GM21717 (cell line): Measurements from ENCODE around the gene MARK1.

Experiments used
- ATAC-seq: cut with Tn5 transposase; IDR thresholded peaks from one replicate; pipeline ENCODE4 v1.9.1; 2021; ENCODE audit warnings: mild to moderate bottlenecking, moderate library complexity; ENCODE audit not compliant: unreplicated experiment

The MARK1 gene

DNA sequence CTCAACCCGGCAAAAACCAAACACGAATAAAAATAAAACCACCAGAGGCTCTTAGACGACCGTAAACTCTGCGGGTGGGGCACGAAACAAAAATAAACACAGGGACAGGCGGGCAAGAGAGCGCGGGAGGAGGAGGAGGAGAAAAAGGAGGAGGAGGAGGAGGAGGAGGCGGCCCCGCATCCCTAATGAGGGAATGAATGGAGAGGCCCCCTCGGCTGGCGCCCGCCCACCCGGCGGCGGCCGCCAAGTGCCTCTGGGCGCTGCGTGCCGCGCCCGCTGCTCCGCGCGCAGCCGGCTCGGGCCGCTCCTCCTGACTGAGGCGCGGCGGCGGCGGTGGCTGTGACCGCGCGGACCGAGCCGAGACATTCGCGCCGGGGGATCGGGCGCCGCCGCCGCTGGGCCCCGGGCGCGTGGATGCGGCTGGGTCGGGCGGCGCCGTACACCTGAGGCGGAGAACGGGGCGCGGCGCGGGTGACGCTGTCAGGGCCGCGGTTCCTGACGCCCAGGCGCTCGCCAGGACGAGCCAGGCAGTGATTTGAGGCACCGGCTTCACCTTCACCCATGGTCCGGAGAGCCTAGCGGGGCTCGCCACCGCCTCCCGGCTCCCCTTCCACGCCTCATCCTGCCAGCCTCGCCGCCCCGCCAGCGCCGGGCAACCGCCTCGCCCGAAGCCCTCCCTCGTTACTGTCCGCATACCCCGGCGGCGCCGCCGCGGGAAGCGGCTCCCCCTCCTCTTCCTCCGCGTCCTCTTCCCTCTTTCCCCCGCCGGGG is at the start of gene MARK1:
TSS of gene MARK1 (plus strand) at position 229 of the 771 bp plus-strand sequence. CDS start 687 bp downstream, outside the sequence.
- ATAC-seq, result peak; percentile 67

DNA sequence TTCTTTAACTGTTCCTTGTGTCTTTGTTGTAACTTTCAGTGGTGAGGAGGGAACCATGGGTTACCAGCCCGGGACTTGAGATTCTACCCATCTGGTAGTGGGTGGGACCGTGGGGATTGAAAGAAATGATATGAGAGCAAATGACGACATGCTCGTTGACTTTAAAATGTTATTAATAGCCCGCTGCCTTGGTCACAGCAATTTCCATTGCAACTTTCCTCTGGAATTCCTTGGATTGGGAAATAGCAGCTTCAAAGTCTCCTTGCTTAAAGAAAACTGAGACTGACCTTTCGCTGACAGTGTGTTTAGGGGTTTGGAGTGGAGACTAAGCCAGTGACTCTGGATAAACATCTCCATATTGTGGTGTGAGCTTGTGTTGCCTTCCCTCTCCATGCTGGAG is 44.2 kb upstream of the MARK1 start:
- ATAC-seq, result no peak

DNA sequence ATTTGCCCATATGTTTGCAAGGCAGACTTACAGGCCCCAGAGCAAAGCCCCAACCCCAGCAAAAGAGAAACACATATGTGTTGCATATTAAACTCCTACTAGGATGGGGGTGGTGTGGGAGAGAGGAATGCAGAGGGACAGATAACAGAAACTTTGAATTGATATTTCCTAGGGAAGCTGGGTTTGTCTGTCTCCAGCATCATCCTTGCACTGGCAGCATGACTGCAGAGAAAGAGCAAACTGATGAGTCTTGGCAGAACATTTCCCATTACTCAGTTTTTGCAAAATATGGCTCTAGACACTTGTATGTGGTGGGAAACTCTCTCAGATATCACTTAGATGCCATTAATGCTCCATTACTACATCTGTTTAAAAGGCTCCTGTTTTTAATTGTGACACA is 43.8 kb upstream of the MARK1 start:
- no peak for ATAC-seq

DNA sequence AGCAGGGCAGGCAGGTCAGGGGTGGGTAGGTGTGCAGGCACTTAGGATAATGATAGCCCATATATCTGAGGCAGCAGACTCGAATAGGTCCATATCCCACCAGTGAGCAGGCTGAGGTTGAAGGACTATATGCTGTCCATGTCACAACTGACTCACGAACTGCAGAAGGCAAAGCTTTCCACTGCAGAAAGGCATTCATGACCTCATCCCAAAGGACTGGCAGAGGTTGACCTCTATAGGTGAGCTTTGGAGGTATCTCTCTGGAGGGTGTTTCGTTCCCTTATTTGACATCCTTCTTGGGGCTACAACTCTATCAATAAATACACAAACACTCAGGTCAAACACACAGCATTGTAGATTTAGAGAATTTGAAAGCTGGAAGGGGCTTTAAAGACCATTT is 42.8 kb upstream of the MARK1 start:
- no peak for ATAC-seq

DNA sequence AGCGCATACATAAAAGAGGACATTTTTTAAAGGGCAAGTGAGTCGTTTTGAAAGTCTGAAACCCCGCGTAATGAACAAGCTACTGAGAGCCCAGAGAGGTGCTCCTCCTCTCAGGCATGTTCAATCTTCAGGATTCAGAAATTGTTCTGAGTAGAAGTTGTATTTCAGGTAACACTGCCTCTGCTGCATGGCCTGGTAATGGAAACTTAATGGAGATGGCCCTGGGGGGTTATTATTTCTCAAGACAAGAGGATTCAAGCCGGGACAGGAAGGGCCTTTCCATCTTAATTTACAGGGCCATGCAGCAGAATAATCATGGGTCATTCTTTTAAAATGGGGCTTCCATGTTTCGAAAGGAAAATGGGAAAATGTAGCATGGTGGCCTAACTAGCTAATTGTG is 42.1 kb upstream of the MARK1 start:
- no peak for ATAC-seq

DNA sequence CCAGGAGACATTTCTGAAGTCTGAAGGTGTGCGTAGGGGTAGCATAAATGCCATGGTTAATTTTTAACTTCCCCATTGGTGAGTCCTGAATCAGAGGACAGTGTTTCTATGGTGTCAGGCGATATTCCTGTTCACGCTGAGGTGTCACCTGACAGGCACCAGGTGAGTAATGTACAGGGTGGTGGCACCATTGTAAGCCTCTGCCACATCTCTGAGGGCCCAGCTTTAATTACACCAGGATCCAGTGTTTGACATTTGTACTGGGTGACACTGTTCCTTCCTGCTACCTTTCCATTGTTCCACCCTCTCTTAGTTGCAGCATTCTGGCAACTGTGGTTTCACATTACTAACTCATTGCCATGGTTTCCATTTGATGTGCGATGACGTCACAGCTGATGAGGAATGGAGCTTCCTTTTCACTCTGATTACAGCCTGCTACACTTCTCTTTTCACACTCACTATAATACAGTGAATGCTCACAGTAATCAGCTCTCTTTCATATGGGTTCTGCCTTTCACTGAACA is 40.6 kb upstream of the MARK1 start:
- ATAC-seq, result peak; percentile 44

DNA sequence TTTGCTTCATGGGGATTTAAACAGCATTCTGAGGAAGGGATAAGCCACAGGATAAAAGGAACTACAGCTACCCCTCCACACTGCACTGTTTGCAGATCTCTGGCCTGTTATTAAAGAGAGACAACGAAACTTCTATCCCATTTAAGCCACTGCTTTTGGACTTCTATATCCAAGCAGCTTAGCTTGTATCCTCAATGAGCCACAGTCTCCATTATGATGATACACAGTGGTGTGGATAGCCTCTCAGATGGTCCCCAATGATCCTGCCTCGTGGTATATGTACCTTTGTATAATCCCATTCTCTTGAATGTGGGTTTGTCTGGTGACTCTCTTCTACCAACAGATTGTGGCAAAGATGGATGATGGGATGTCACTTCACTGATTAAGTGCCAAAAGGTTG is 36.0 kb upstream of the MARK1 start:
- ATAC-seq, result no peak

DNA sequence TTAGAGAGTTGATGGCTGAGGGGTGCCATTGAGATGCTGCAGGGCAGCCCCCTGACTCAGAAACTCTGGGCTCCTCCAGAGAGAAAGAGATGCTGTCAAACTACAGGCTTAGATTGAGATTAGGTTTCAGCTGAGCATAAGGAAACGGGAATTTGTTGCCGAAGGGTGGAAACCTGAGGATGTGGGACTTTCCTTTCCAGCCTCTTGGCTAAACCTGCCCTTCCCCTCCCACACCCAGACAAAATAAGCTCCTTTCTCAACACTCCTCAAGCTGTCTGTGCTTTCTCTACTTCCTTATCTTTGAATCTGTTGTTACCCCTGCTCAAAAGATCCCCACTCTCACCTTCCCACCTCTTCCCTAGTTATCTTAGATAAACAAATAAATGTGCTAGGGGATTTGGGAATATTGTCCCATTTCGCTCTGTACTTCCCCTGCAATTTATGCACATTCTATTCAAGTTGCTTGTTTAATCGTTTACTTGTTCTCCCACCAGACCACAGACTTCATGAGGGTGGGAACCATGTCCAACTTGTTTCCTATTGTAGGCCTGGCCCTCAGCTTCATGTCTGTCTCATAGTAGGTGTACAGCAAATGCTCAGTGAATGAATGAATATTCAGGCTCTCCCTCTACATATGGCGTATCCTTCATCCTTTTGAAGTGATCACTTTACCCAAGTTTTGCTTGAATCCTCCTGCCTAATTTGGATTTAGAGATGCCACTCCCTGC is 30.6 kb upstream of the MARK1 start:
- ATAC-seq, result no peak

DNA sequence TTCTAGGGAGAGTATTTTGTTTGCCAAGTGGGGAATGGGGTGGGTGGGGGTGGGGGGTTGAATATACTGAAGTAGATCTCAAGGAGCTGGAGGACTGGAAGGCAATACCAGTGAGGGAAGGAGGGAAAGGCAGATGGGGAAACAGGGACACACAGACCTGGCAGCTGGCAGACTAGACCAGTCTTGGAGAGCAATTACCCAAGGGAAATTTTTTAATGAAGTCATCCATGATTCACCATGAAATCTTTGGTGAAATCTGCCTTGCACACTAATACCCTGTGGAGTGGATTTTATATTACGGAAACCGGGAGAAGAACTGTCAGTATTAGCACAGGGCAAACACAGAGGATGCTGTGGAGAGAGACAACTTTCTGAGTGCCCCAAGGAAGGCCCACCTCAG is 29.7 kb upstream of the MARK1 start:
- no peak for ATAC-seq

DNA sequence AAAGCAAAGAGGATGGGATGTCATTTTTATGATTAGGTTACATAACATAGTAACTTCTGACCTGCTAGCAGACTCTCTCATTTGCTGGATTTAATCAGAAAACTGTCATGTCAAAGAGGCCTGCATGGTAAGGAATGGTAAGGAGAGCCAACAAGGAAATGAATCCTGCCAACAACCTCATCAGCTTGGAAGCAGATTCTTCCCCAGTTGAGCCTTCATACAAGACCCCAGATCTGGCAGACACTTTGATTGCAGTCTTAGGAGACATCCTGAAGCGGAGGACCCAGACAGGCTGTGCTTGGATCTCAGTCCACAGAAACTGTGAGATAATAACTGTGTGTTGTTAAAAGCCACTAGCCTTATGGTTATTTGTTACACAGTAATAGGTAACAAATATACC is 27.6 kb upstream of the MARK1 start:
- ATAC-seq, result no peak

DNA sequence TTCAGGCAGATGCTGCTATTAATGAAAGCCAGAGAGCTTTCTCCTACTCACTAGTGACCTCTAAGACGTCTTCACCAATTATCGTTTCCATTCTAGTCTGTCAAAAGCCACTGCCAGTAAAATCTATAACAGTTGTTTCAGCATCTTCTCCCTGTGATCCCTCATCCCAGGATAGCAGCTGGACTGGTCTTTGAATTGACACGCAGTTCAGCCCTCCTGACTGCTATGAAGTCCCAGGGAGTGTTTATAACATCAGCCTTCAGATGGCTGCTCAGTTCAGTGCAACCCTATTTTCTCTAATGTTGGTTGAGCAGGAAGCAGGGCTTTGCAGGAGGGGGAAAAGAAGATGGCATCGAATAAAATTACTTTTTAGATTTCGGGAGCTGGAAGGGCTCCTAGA is 23.6 kb upstream of the MARK1 start:
- ATAC-seq, result no peak

DNA sequence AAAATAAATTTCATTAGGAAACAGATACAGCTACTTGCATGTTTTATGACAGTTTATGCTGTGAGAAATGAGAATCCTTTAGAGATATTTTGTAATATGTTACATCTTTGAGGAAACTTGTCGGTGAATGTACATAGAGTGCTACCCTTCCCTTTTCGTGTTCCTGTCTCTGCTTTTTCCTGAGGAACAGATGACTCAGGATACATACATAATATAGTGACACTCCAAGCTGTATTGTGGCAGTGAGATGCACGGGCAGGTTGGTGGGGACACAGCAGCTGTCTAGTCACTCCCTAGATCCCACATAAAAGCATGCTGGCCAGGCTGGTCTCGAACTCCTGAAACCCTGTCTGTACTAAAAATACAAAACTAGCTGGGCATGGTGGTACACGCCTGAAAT is 20.9 kb upstream of the MARK1 start:
- ATAC-seq, result no peak

DNA sequence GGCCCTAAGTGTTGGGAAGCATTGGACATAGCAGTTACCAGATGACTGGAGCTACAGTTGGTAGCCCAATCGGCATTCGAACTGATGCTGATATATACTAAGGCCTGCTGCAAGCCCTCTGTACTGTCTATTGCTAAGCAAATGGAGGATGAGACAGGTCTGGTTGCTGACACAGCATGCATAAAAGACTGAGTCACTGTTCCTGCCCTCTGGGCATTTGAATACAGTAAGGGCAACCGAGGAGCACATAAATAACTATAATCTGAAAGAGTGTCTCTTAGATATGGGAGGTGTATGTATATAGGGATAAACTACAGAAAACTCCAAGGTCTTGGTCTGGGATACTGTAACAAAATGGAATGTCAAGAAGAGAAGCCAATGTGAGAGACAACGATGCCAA is 16.8 kb upstream of the MARK1 start:
- no peak for ATAC-seq

DNA sequence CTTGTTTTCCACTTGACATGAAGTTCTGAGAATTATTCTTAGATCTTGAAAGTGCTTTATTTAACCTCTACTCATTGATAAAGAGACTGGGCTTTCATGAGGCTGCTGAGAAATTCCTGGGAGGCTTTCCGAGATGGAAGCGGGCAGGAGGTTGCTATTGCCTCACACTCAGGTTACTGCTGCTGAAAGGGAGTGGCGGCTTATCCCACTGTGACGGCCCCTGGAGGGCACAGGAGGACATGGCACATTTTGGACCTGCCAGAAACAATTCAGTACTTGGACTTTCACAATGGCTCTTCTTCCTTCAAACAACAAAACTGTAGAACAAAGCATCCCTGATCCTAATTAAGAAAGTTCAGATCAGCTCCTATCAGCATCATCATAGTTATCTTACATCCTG is 16.2 kb upstream of the MARK1 start:
- no peak for ATAC-seq

DNA sequence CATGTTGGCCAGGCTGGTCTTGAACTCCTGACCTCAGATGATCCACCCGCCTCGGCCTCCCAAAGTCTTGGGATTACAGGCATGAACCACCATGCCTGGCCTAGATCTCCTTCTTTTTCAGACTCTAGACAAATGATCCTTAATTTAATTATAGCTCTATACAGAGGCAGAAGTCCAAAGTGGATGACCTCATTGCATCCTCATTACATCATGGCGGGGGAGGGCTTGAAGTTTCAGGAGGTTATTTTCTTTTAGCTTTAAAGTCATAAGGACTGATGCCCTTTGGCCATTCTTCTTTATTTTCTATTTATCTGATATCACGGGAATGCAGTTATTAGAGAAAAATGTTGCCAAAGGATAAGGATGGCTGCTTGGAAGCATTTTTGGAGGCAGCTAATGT is 14.1 kb upstream of the MARK1 start:
- no peak for ATAC-seq

DNA sequence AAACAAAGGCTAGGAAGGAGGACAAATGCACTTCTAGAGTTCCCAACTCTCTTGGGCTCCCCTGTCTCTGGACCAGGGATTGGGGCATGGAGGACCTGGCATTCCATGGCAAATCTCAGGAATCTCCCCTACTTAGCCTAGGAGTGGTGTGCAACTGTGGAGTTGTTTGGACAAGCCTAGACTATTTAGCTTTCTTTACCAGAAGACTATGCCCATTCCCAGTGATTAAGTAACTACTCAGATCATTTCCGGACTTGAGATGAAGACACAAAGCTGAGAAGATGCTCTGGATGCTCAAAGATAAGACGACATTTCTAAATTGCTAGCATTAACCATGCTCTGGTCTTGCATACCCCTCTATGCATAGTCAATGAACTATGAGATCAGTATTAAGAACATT is 13.7 kb upstream of the MARK1 start:
- ATAC-seq, result no peak

DNA sequence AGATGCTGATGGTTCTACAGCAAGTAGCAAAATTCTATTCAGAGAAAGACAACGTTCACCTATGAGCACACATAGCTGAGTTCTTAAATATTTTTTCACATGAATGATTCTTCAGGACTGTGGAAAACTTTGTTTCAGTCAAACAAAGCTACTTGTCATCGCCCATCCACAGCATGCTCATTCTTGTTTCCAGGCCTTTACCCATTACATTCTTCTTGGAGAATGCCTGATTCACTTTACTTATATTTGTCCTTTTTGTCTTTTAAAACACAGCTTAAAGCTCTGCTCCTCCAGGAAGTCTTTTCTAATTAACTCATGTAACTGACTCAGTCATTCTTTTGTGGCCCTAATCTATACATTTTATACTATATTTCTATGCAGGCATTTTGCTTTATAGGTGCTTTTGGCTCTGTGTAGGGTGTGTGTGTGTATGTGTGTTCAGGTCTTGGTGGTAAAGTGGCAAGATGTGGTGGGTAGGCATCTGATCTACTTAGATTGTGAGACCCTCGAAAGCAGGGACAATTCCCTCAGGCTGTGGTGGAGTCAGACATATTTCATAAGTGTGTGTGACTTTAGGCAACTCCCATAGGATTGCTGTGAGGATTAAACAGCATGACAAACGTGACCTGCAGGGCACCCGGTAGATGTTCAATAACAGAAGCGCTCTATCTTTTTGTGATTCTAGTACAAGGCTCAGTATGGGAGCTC is 11.8 kb upstream of the MARK1 start:
- no peak for ATAC-seq

DNA sequence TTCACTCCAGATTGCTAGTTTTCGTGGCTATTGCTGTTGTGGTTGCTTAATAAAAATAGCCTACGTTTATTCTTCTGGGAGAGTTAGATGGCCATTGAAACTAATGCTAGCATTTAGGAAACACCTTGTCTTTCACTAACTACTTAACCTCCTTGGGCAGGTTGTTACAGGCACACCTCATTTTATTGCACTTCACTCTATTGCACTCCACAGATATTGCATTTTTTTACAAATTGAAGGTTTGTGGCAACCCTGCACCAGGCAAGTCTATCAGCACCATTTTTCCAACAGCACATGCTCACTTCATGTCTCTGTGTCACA is 11.3 kb upstream of the MARK1 start:
- no peak for ATAC-seq

DNA sequence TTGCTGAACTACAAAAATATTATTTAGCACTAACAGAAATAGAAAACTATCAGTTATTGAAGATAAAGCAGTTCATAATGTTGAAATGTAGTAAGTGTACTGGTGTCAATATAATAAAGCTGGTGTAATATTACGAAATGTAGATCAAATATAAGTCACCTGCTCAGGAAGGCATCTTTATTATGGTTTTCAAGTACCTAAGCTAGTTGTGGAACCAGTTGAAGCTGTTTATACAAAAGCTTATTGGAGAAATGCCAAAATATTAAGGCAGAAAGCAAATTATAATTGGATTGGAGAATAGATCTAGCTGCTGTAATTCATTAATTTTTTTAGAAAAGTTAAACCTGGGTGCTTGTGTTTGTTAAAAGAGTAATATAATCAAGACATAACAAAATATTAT is 6.2 kb upstream of the MARK1 start:
- ATAC-seq, result no peak

DNA sequence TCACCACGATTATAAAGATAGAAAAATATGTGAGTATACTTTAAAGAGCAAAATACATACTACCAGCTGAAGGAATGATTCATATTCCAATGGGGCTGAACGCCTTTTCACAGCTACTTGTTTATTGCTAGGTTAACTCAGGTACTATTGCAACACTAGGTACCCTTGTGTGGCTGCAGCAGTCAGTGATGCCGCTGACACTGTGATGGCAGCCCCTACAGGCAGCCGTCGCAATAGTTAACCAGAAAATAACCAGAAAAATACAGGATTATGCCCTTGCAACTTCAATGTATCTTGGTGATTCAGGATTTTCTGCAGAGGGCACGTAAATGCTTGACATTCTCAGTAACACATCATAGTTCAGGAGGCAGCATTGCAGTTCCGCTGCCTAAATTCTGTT is 1.6 kb upstream of the MARK1 start:
- no peak for ATAC-seq

DNA sequence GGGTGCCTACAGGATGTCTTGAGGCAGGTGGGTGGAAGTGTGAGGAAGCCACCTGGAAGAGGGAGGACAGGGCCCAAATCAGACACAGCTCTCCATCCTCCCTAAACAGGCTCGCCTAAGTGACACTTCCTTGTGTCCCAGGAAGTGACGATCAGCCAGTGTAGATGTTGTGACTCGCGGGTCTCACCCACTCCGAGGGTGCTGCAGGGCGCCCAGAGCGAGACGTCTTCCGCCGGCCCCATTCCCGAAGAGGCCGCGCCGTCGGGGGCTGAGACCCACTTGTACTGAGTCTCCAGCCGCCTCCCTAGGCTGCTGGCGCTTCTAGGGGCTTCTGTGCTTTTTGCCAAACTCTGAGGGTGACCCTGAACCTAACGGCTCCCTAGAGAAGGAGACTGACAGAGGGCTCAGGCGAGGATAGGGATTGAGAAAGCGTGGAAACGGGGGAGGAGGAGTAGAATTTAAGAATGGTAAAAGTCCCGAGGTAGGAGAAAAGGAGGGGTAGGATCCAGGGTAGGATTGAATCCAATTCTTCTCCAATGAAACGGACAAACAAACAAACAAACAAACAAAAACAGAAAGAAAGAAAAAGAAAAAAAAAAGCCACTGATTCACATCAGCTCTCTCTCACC is 543 bp upstream of the MARK1 start:
- no peak for ATAC-seq
